Activated naive CD4-positive, alpha-beta T cell treated with anti-CD3 and anti-CD28 coated beads for 36 hours (primary cell): ENCODE measurements around the gene WNT3. TPM values are rescaled to one million over a fixed set of nuclear protein-coding genes. Genes with fewer than 3 reads are reported as not detected.

Experiments
- CTCF ChIA-PET: fragments of 350-600 bp; sonication (Branson Sonifier 250); formaldehyde crosslinking; loops from one replicate; lab custom pipeline; 2021; ENCODE audit warnings: antibody characterized with exemption; lab: Charles Lee
- DNase-seq: peaks from one replicate; pipeline ENCODE4 v3.0.0-alpha.2; 2020
- H3K27ac Mint-ChIP-seq: one replicate; pipeline ENCODE4 v1.8.0; 2021; ENCODE audit warnings: mild to moderate bottlenecking, mixed read lengths
- H3K27me3 Mint-ChIP-seq: one replicate; pipeline ENCODE4 v1.8.0; 2021; ENCODE audit warnings: low read depth, mixed read lengths
- H3K36me3 Mint-ChIP-seq: one replicate; pipeline ENCODE4 v1.8.0; 2021; ENCODE audit warnings: low read depth, mixed read lengths
- H3K4me1 Mint-ChIP-seq: one replicate; pipeline ENCODE4 v1.8.0; 2021; ENCODE audit warnings: low read depth, mixed read lengths
- H3K4me3 Mint-ChIP-seq: one replicate; pipeline ENCODE4 v1.8.0; 2021; ENCODE audit warnings: mild to moderate bottlenecking, moderate library complexity, mixed read lengths
- H3K9me3 Mint-ChIP-seq: one replicate; pipeline ENCODE4 v1.8.0; 2021; ENCODE audit warnings: mixed read lengths
- intact Hi-C: fragments of 100-400 bp; cut with micrococcal nuclease; formaldehyde crosslinking; loops from one replicate; pipeline ENCODE4 v1.15.1; 2023
- total RNA-seq, 2 experiments: library from RNA; stranded (reverse); gene quantifications; one replicate each; pipeline ENCODE4 v1.2.3, GENCODE V29; 2021

Gene WNT3
- total RNA-seq, 2 experiments from 2014 or later, result not detected

GRCh38 chr17:46818929-46819859, 702 bp upstream of the WNT3 start:
- Mint-ChIP-seq H3K4me3 (peak overlapping the region; percentile 63), H3K9me3 (no peaks in the 10 kb centered on the region), H3K27ac (no peak overlapping the region), H3K36me3 (no peaks in the 10 kb centered on the region), H3K27me3 (peaks cover 64% of the 10 kb centered on the region), H3K4me1 (peaks cover 14% of the 10 kb centered on the region)
- peak; percentile 34 for DNase-seq
- intact Hi-C loops, result no loop called here
- CTCF ChIA-PET, result interaction anchor here (1.4 kb wide), 1 partner anchor 16 kb away, joined by 4 read pairs; no protein-coding TSS in a partner anchor

DNA sequence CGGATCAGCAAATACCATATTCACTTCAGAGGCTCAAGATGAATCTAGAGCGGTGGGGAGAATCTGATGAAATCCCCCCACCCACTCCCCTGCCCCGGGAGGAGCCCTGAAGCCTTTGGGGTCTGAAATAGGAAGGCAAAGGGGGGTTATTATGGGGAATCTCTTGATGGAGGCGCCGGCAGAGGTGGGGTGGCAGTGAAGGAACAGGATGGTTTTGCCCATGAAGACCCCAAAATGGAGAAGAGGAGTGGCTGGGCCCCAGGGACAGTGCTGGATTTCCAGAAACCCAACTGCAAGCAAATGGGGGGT, 637 bp downstream of the WNT3 start:
- peaks cover 71% of the 10 kb centered on the region for H3K27me3 Mint-ChIP-seq
- no peak for DNase-seq
- CTCF ChIA-PET, result no interaction called here
- peak overlapping the region; percentile 46 for H3K4me3 Mint-ChIP-seq
- no peaks in the 10 kb centered on the region for H3K9me3 Mint-ChIP-seq
- no peaks in the 10 kb centered on the region for H3K36me3 Mint-ChIP-seq
- H3K4me1 Mint-ChIP-seq, result peaks cover 14% of the 10 kb centered on the region
- no peak overlapping the region for H3K27ac Mint-ChIP-seq
- intact Hi-C loops, result no loop called here

GRCh38 chr17:46817151-46817900, 1.2 kb downstream of the WNT3 start:
- CTCF ChIA-PET, result no interaction called here
- H3K4me3 Mint-ChIP-seq, result peak overlapping the region; percentile 46
- intact Hi-C loops, result no loop called here

GRCh38 chr17:46815474-46816353, 2.8 kb downstream of the WNT3 start:
- no peaks in the 10 kb centered on the region for H3K9me3 Mint-ChIP-seq
- DNase-seq, result no peak
- no peaks in the 10 kb centered on the region for H3K36me3 Mint-ChIP-seq
- intact Hi-C loops, result no loop called here
- peaks cover 14% of the 10 kb centered on the region for H3K4me1 Mint-ChIP-seq
- no peak overlapping the region for H3K4me3 Mint-ChIP-seq
- CTCF ChIA-PET, result interaction anchor here (0.6 to 1.7 kb wide), 2 partner anchors 20 to 603 kb away, joined by 3 to 8 read pairs; no protein-coding TSS in a partner anchor
- H3K27ac Mint-ChIP-seq, result no peak overlapping the region
- H3K27me3 Mint-ChIP-seq, result peaks cover 64% of the 10 kb centered on the region

More at GRCh38 chr17:46817151-46817900, 1.2 kb downstream of the WNT3 start:
- peaks cover 14% of the 10 kb centered on the region for H3K4me1 Mint-ChIP-seq
- H3K36me3 Mint-ChIP-seq, result no peaks in the 10 kb centered on the region
- H3K9me3 Mint-ChIP-seq, result no peaks in the 10 kb centered on the region
- DNase-seq, result no peak
- no peak overlapping the region for H3K27ac Mint-ChIP-seq
- H3K27me3 Mint-ChIP-seq, result peaks cover 74% of the 10 kb centered on the region

DNA sequence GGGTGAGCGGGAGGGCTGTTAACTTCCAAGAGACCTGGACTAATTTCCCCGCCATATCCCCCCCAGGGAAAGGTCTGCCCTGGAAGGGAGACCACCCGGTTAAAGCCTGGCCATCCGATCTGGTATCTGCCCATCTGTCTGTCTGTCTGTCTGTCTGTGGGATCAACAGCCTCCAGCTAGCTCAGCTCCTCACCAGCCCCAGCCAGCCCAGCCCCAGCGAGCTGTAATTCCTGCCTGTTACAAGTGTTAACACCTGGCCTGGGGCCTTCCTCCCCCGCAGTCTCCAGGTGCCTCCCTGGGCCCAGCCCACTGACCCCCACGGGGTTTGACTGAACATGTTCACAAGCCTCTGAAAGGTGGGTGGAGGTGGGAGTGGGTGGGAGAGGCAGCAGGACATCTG, 4.0 kb downstream of the WNT3 start:
- Mint-ChIP-seq H3K9me3 (no peaks in the 10 kb centered on the region), H3K36me3 (no peaks in the 10 kb centered on the region), H3K27ac (no peak overlapping the region), H3K4me1 (peaks cover 8% of the 10 kb centered on the region), H3K27me3 (peaks cover 53% of the 10 kb centered on the region), H3K4me3 (no peak overlapping the region)
- CTCF ChIA-PET, result interaction anchor here (0.9 to 1.7 kb wide), 2 partner anchors 21 to 27 kb away, joined by 4 to 8 read pairs; no protein-coding TSS in a partner anchor
- DNase-seq, result no peak
- intact Hi-C loops, result no loop called here

DNA sequence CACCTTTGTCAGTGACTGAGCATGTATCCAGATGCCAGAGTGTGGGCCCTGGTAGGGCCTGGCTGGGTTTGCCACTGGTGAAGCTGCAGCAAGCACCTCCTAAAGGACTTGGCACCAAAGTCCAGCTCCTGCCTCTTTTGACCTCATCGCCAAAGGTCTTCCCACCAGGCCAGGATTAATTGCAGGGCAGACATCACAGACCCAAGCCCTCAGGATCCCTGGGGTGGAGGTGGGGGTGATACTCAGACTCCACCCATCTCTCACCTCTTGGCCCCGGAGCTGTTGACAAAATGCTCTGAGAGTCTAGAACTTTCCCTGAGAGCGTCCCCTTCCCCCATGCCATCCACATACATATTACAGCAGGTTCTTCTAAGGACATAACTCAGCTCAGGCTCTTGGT, 4.6 kb downstream of the WNT3 start:
- Mint-ChIP-seq H3K27ac (no peak overlapping the region), H3K27me3 (peaks cover 49% of the 10 kb centered on the region), H3K9me3 (no peaks in the 10 kb centered on the region), H3K36me3 (no peaks in the 10 kb centered on the region), H3K4me1 (peaks cover 8% of the 10 kb centered on the region), H3K4me3 (no peak overlapping the region)
- no peak for DNase-seq
- intact Hi-C loops, result no loop called here
- CTCF ChIA-PET, result interaction anchor here (0.9 to 1.7 kb wide), 2 partner anchors 22 to 26 kb away, joined by 4 to 8 read pairs; no protein-coding TSS in a partner anchor

DNA sequence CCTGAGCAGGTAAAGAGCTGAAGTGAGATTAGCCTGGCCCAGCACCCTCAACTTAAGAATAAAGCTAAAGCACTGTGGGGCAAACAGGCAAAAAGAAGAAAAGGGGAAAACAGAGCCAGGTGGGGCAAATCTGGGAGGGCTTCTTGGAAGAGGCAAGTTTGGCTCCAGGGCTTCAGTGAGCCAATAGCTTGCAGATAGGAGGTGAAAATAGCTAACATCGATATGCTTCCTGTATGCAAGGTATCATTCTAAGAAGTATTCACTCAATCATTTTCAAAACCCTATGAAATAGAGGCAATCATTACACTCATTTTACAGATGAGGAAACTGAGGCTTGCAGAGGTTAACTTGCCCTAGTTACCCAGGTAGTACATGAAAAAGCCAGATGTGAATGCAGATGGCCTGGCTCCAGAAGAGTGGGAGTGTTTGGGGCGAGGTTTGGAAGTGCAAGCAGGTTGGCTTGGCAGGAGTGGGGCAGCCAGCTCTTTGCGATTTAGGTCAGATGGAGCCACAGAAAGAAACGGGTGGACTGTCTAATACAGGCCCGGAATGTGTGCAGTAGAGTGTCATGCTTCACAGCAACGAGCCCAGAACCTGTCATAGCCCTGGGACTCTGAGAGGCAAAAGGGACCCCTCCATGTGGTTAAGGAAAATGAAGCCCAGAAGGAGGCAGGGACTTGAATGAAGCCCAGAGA, 5.7 kb downstream of the WNT3 start:
- peaks cover 42% of the 10 kb centered on the region for H3K27me3 Mint-ChIP-seq

GRCh38 chr17:46811978-46812583, 6.4 kb downstream of the WNT3 start:
- intact Hi-C loops, result no loop called here
- no peak overlapping the region for H3K27ac Mint-ChIP-seq
- no peak for DNase-seq
- peaks cover 36% of the 10 kb centered on the region for H3K27me3 Mint-ChIP-seq
- H3K36me3 Mint-ChIP-seq, result no peaks in the 10 kb centered on the region
- CTCF ChIA-PET, result interaction anchor here (1.3 kb wide), 1 partner anchor 23 kb away, joined by 6 read pairs; no protein-coding TSS in a partner anchor
- no peak overlapping the region for H3K4me3 Mint-ChIP-seq
- peaks cover under 1% of the 10 kb centered on the region for H3K4me1 Mint-ChIP-seq
- H3K9me3 Mint-ChIP-seq, result no peaks in the 10 kb centered on the region

More for the DNA sequence above, 5.7 kb downstream of the WNT3 start:
- intact Hi-C loops, result no loop called here
- no peak overlapping the region for H3K27ac Mint-ChIP-seq
- H3K9me3 Mint-ChIP-seq, result no peaks in the 10 kb centered on the region
- no peak for DNase-seq
- CTCF ChIA-PET, result interaction anchor here (1.3 kb wide), 1 partner anchor 23 kb away, joined by 6 read pairs; no protein-coding TSS in a partner anchor
- no peak overlapping the region for H3K4me3 Mint-ChIP-seq
- no peaks in the 10 kb centered on the region for H3K36me3 Mint-ChIP-seq
- H3K4me1 Mint-ChIP-seq, result peaks cover 5% of the 10 kb centered on the region

- no peaks in the 10 kb centered on the region for H3K36me3 Mint-ChIP-seq
- no peaks in the 10 kb centered on the region for H3K4me1 Mint-ChIP-seq
- H3K9me3 Mint-ChIP-seq, result no peaks in the 10 kb centered on the region
- intact Hi-C loops, result no loop called here
- CTCF ChIA-PET, result interaction anchor here (1.0 kb wide), 1 partner anchor 24 kb away, joined by 3 read pairs; no protein-coding TSS in a partner anchor
- H3K4me3 Mint-ChIP-seq, result no peak overlapping the region
- DNase-seq, result no peak
- H3K27ac Mint-ChIP-seq, result no peak overlapping the region
- peaks cover 24% of the 10 kb centered on the region for H3K27me3 Mint-ChIP-seq
Measured at GRCh38 chr17:46810837-46811236, 7.7 kb downstream of the WNT3 start.

DNA sequence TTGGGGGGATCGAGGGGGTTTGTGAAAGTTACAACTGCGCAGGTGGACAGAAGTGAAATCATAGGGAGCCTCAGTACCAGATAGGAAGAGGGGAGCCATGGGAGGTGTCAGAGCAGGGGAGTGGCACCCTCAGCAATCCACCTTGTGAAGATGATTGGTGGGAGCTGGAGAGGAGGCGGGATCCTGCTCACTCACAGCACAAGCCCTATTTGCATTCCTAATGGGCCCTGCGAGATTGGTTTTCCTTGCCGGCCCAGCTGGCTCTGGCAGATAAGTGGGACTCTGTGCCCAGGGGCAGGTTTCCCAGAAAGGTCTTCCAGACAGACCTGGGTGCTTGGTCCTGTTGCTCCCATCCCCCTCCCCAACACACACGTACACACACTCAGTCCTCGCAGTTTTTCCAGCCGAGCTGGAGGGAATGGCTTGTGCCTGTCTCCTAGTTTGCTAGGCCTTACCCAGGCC, 9.4 kb downstream of the WNT3 start:
- H3K4me1 Mint-ChIP-seq, result no peaks in the 10 kb centered on the region
- H3K4me3 Mint-ChIP-seq, result no peak overlapping the region
- peaks cover 15% of the 10 kb centered on the region for H3K27me3 Mint-ChIP-seq
- H3K27ac Mint-ChIP-seq, result no peak overlapping the region
- intact Hi-C loops, result no loop called here
- H3K9me3 Mint-ChIP-seq, result no peaks in the 10 kb centered on the region
- no peak for DNase-seq
- no peaks in the 10 kb centered on the region for H3K36me3 Mint-ChIP-seq
- CTCF ChIA-PET, result interaction anchor here (0.6 kb wide), 1 partner anchor 86 kb away, joined by 3 read pairs; no protein-coding TSS in a partner anchor

GRCh38 chr17:46805771-46806170, 12.7 kb downstream of the WNT3 start:
- Mint-ChIP-seq H3K36me3 (no peaks in the 10 kb centered on the region), H3K4me1 (no peaks in the 10 kb centered on the region), H3K27ac (no peak overlapping the region), H3K4me3 (no peak overlapping the region), H3K27me3 (no peaks in the 10 kb centered on the region), H3K9me3 (no peaks in the 10 kb centered on the region)
- DNase-seq, result no peak
- CTCF ChIA-PET, result interaction anchor here (0.6 to 1.4 kb wide), 2 partner anchors 15 to 30 kb away, joined by 3 read pairs; no protein-coding TSS in a partner anchor
- intact Hi-C loops, result no loop called here
